Endothelial cell of umbilical vein (primary cell): Measurements from ENCODE around the gene YPEL5. TPM values are rescaled to one million over a fixed set of nuclear protein-coding genes. Genes with fewer than 3 reads are reported as not detected.

Experiments used
- BruUV-seq: library from RNA; stranded (reverse); fragments of 400-500 nt; replicated peaks from 2 replicates; lab custom pipeline; 2021; lab: Mats Ljungman, UMichigan
- CTCF ChIA-PET: fragments of 300-600, 350-600 bp; sonication (Branson Sonifier 250); formaldehyde crosslinking; loops from one replicate; lab custom pipeline; 2021; ENCODE audit warnings: antibody characterized with exemption, inconsistent platforms; lab: Charles Lee
- POLR2A ChIA-PET: fragments of 300-600, 350-600 bp; sonication (Branson Sonifier 250); formaldehyde crosslinking; loops from one replicate; lab custom pipeline; 2021; ENCODE audit warnings: antibody characterized with exemption, inconsistent platforms; lab: Charles Lee
- DNase-seq: peaks from one replicate; pipeline ENCODE4 v3.0.0-alpha.2; 2011; ENCODE audit warnings: low read depth, low spot score
- FAIRE-seq: peaks from 2 replicates; lab custom pipeline; 2011; peaks lifted over from hg19 to GRCh38; lab: Jason Lieb, UNC
- H2AFZ ChIP-seq: 2 replicates; pipeline ENCODE4 v1.6.0; 2012; ENCODE audit warnings: low read depth, low read length, control low read depth, inconsistent platforms
- H3K27ac ChIP-seq: 2 replicates; pipeline ENCODE4 v1.5.1; 2011; ENCODE audit warnings: low read depth, mild to moderate bottlenecking, control low read depth, low read length, moderate library complexity; ENCODE audit not compliant: insufficient read depth
- H3K27me3 ChIP-seq, 2 experiments: 2 replicates each; pipeline versions ENCODE4 v1.6.0 to v1.6.1; 2011; ENCODE audit warnings: low read length in 2 of 2, mixed read lengths in 1 of 2; ENCODE audit not compliant: control insufficient read depth in 2 of 2, insufficient read depth in 2 of 2
- H3K36me3 ChIP-seq, 2 experiments: 2 replicates in 1 of 2; 3 replicates in 1 of 2; pipeline ENCODE4 v1.5.1; 2011; ENCODE audit warnings: low read length in 2 of 2, mild to moderate bottlenecking in 1 of 2, moderate library complexity in 1 of 2; ENCODE audit not compliant: control insufficient read depth in 2 of 2, insufficient read depth in 2 of 2; ENCODE audit errors: extremely low read depth in 1 of 2
- H3K4me1 ChIP-seq: 3 replicates; pipeline ENCODE4 v1.5.1; 2011; ENCODE audit warnings: mild to moderate bottlenecking, low read length; ENCODE audit not compliant: control insufficient read depth, insufficient read depth; ENCODE audit errors: extremely low read depth
- H3K4me2 ChIP-seq: 2 replicates; pipeline ENCODE4 v1.6.1; 2011; ENCODE audit warnings: low read length, control low read depth, mixed read lengths; ENCODE audit not compliant: insufficient read depth
- H3K4me3 ChIP-seq, 3 experiments: fragments of 200-600 bp in 1 of 3; sonication (generic), shearing (Covaris generic) in 1 of 3; replicated peaks in 1 of 3; 2 replicates each; pipeline ENCODE4 v1.5.1; 2011 to 2016; ENCODE audit warnings: control low read depth in 3 of 3, low read length in 3 of 3, mild to moderate bottlenecking in 2 of 3, inconsistent platforms in 1 of 3, low read depth in 1 of 3, moderate library complexity in 1 of 3; ENCODE audit not compliant: insufficient read depth in 1 of 3
- H3K79me2 ChIP-seq: 2 replicates; pipeline ENCODE4 v1.6.0; 2012; ENCODE audit warnings: low read length, inconsistent platforms; ENCODE audit not compliant: control insufficient read depth, insufficient read depth
- H3K9ac ChIP-seq: replicated peaks from 2 replicates; pipeline ENCODE3; 2011; ENCODE audit warnings: low read length, control low read depth; ENCODE audit not compliant: insufficient read depth; ENCODE audit errors: extremely low read depth
- H3K9me1 ChIP-seq: replicated peaks from 3 replicates; pipeline ENCODE4 v1.6.0; 2011; ENCODE audit warnings: mild to moderate bottlenecking, low read length; ENCODE audit not compliant: control insufficient read depth, insufficient read depth; ENCODE audit errors: extremely low read depth
- H3K9me3 ChIP-seq: replicated peaks from 2 replicates; pipeline ENCODE4 v1.5.1; 2012; ENCODE audit warnings: low read length, inconsistent platforms; ENCODE audit not compliant: control insufficient read depth, insufficient read depth
- H4K20me1 ChIP-seq: replicated peaks from 2 replicates; pipeline ENCODE3; 2011; ENCODE audit warnings: mild to moderate bottlenecking, low read length; ENCODE audit not compliant: control insufficient read depth, insufficient read depth; ENCODE audit errors: extremely low read depth
- CTCF ChIP-seq, 2 donors: IDR thresholded peaks; 1 replicate in 1 of 2; 2 replicates in 1 of 2; pipeline ENCODE4 v1.5.1; 2011; ENCODE audit warnings: low read length in 2 of 2, mild to moderate bottlenecking in 2 of 2, moderate library complexity in 2 of 2, control low read depth in 1 of 2, inconsistent platforms in 1 of 2, low read depth in 1 of 2; ENCODE audit not compliant: insufficient read depth in 1 of 2; ENCODE audit errors: extremely low read depth in 1 of 2
- EZH2 ChIP-seq: IDR thresholded peaks from 2 replicates; pipeline ENCODE4 v1.6.1; 2012; ENCODE audit warnings: borderline replicate concordance, low read depth, mild to moderate bottlenecking, moderate library complexity, low read length, inconsistent platforms; ENCODE audit not compliant: severe bottlenecking
- GATA2 ChIP-seq: IDR thresholded peaks from 2 replicates; pipeline ENCODE4 v1.7.0; 2011; ENCODE audit warnings: low read depth, mild to moderate bottlenecking, moderate library complexity, mixed read lengths, low read length; ENCODE audit not compliant: insufficient read length, insufficient read depth
- JUN ChIP-seq: IDR thresholded peaks from 2 replicates; pipeline ENCODE4 v1.6.1; 2011; ENCODE audit warnings: borderline replicate concordance, low read depth; ENCODE audit not compliant: insufficient read length, insufficient read depth
- MAX ChIP-seq: IDR thresholded peaks from 2 replicates; pipeline ENCODE4 v1.6.1; 2011; ENCODE audit not compliant: insufficient read depth, insufficient read length
- MYC ChIP-seq: IDR thresholded peaks from one replicate; pipeline ENCODE4 v1.6.1; 2011; ENCODE audit warnings: mild to moderate bottlenecking, low read depth, low read length
- POLR2AphosphoS5 ChIP-seq: IDR thresholded peaks from 2 replicates; pipeline ENCODE4 v1.6.1; 2012; ENCODE audit warnings: low read depth, mild to moderate bottlenecking, control low read depth, low read length, moderate library complexity; ENCODE audit not compliant: insufficient read depth
- dilution Hi-C: fragments of 300-500 bp; cut with MboI; formaldehyde crosslinking; loops from one replicate; pipeline ENCODE4 v1.15.0; 2019; ENCODE audit warnings: low sequenced_read_pairs; ENCODE audit not compliant: extremely low pct_ligation_motif_present
- intact Hi-C: fragments of 100-400 bp; cut with micrococcal nuclease; formaldehyde crosslinking; loops from one replicate; pipeline ENCODE4 v1.10.0; 2022
- polyA plus RNA-seq, 4 experiments: library from polyadenylated mRNA; depleted of rRNA in 3 of 4; stranded (reverse) in 3 of 4; unstranded in 1 of 4; fragments of >200 nt; gene quantifications; 2 replicates each; pipeline versions ENCODE4 v1.2.1 to v1.2.3, GENCODE V29; 2011 to 2012; ENCODE audit warnings: missing spikeins in 1 of 4
- total RNA-seq: library from RNA; stranded (reverse); gene quantifications from 2 replicates; pipeline ENCODE4 v1.2.3, GENCODE V29; 2021

The YPEL5 gene
- total and polyA plus RNA-seq, 2 donors (not counting 3 experiments of a cell fraction or from before 2014, with no cell fraction given): 49.5 to 62.0 TPM

GRCh38 chr2:30152385-30152784 lies 5.6 kb downstream of the YPEL5 start:
- H3K27ac ChIP-seq: no peak overlapping the region
- H3K4me1 ChIP-seq: peaks cover 34% of the 10 kb centered on the region
- no peaks in the 10 kb centered on the region for H3K79me2 ChIP-seq
- H3K36me3 ChIP-seq: peaks cover 0 to 8% of the 10 kb centered on the region in 2 experiments
- H4K20me1 ChIP-seq: no peaks in the 10 kb centered on the region
- intact Hi-C loops: no loop called here
- CTCF ChIA-PET: interaction anchor here (8.0 kb wide), 1 partner anchor 11 kb away, joined by 101 read pairs; no protein-coding TSS in a partner anchor
- no peak for TF ChIP-seq CTCF (IDR thresholded peaks at IDR 0.05; ENCODE audit: extremely low read depth in 1 of 2, insufficient read depth in 1 of 2, low read depth in 1 of 2, low read length in 2 of 2)
- no peak for TF ChIP-seq EZH2
- TF ChIP-seq MYC: no peak
- no peak for TF ChIP-seq GATA2
- TF ChIP-seq JUN: no peak
- TF ChIP-seq POLR2AphosphoS5: no peak
- TF ChIP-seq MAX: no peak
- no TSS peak for BruUV-seq
- FAIRE-seq (no peak), DNase-seq (no peak)
- no peak overlapping the region for H3K9ac ChIP-seq
- H2AFZ ChIP-seq: no peak overlapping the region
- no peaks in the 10 kb centered on the region for H3K9me3 ChIP-seq
- H3K9me1 ChIP-seq: no peaks in the 10 kb centered on the region
- H3K27me3 ChIP-seq: no peaks in the 10 kb centered on the region
- no peak overlapping the region for H3K4me2 ChIP-seq
- no peak overlapping the region for H3K4me3 ChIP-seq
- dilution Hi-C loops: no loop called here
- POLR2A ChIA-PET: no interaction called here
